Stimulated activated CD4-positive, alpha-beta T cell treated with anti-CD3 and anti-CD28 coated beads, TNF-alpha, amount 100 ng/mL, for 48 hours (primary cell): ENCODE measurements around the gene MBLAC1.

Source experiments
- DNase-seq, 3 donors: peaks; one replicate each; pipeline ENCODE4 v3.0.0-alpha.2; 2020; ENCODE audit warnings: low read depth in 3 of 3

Gene MBLAC1

GRCh38 chr7:100153708-100154535, 27.2 kb downstream of the MBLAC1 start:
- no peak for DNase-seq

GRCh38 chr7:100154651-100155491, 28.1 kb downstream of the MBLAC1 start:
- DNase-seq, result no peak

- no peak for DNase-seq
Measured at GRCh38 chr7:100155553-100156317, 29.0 kb downstream of the MBLAC1 start.

GRCh38 chr7:100156331-100157068, 29.7 kb downstream of the MBLAC1 start:
- no peak for DNase-seq

- DNase-seq, result no peak
Measured at GRCh38 chr7:100157069-100157333, 30.2 kb downstream of the MBLAC1 start.

- no peak for DNase-seq
Measured at GRCh38 chr7:100157334-100158228, 30.8 kb downstream of the MBLAC1 start.

- DNase-seq, result peak; percentile 80 to 95 (median 84)
Measured at GRCh38 chr7:100158229-100159098, 31.7 kb downstream of the MBLAC1 start, which contains the start of gene TRAPPC14. Gene TRAPPC14, minus strand, starts transcription at chr7:100158723. Its CDS starts 224 bp downstream, at chr7:100158499.

GRCh38 chr7:100159099-100159623, 32.4 kb downstream of the MBLAC1 start:
- no peak for DNase-seq

GRCh38 chr7:100160067-100160466, 33.3 kb downstream of the MBLAC1 start:
- no peak for DNase-seq

- no peak for DNase-seq
Measured at GRCh38 chr7:100163006-100163531, 36.3 kb downstream of the MBLAC1 start.

- DNase-seq, result no peak
Measured at GRCh38 chr7:100163871-100164270, 37.1 kb downstream of the MBLAC1 start.

GRCh38 chr7:100166317-100166940, 39.7 kb downstream of the MBLAC1 start:
- DNase-seq, result no peak

GRCh38 chr7:100166970-100167911, 40.5 kb downstream of the MBLAC1 start:
- no peak for DNase-seq

- no peak for DNase-seq
Measured at GRCh38 chr7:100167912-100168323, 41.2 kb downstream of the MBLAC1 start.

- no peak for DNase-seq
Measured at GRCh38 chr7:100169147-100169850, 42.5 kb downstream of the MBLAC1 start.

GRCh38 chr7:100170101-100170897, 43.5 kb downstream of the MBLAC1 start:
- no peak for DNase-seq
